ENCODE results near the gene LDLRAP1.
"Not testable (repeated sequence)": the region's sequence is repeated elsewhere in the genome, so short reads cannot be mapped to it uniquely, and the experiment has no call there.

LDLRAP1 gene

GRCh38 chr1:25579292-25580252 lies 36.2 kb downstream of the LDLRAP1 start:
- DNase-seq: no peak

DNA sequence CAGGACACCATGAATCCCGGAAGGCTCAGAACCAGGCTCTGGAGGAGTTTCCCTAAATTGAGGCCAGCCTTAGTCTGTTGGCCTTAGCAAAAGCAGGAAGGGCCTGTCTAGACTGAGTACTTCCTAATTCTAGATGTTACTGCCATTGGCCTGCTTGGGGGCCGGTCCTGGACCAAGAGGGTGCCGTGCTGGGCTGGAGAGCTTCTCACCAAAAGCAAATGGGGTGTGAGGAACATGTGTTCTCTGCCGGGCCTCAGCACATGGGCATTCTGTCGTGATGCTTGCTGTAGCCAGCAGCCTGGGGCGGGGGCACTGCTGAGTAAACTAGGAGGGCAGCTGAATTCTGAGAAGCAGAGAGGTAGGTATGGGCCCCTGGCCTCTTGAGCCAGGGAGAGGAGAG lies 37.5 kb downstream of the LDLRAP1 start:
- DNase-seq: no peak

DNA sequence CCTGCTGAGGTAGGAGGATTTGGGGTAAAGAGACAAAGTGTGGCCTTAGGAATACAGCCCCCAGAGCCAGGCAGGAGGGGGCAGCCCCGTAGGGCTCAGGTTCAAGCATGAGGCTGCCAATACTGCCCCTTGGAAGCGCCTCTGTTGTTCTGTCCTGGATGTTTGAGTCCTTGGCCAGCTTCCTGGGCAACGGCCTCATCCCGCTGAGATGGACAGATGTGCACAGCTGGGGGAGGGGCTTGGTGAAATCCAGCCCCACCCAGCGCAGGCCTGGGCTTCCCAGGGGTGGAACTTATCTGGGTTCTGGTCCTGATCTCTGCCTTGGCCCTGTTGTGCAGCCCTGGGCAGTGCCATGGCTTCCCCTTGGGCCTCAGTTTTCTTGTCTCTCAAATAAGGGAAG lies 38.4 kb downstream of the LDLRAP1 start:
- DNase-seq: no peak

GRCh38 chr1:25583519-25584370 lies 40.3 kb downstream of the LDLRAP1 start:
- no peak for DNase-seq

- DNase-seq: no peak
These were observed 42.8 kb downstream of the LDLRAP1 start for GRCh38 chr1:25586181-25586588.

GRCh38 chr1:25587290-25587689 lies 43.9 kb downstream of the LDLRAP1 start:
- no peak for DNase-seq

DNA sequence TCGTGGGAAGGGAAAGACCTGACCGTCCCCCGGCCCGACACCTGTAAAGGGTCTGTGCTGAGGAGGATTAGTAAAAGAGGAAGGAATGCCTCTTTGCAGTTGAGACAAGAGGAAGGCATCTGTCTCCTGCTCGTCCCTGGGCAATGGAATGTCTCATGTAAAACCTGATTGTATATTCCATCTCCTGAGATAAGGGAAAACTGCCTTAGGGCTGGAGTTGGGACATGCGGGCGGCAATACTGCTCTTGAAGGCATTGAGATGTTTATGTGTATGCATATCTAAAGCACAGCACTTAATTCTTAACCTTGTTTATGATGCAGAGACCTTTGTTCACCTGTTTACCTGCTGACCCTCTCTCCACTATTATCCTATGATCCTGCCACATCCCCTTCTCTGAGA lies 44.8 kb downstream of the LDLRAP1 start:
- not testable (repeated sequence) for DNase-seq

- not testable (repeated sequence) for DNase-seq
These were observed 45.4 kb downstream of the LDLRAP1 start for GRCh38 chr1:25588786-25589185.

- no peak for DNase-seq
These were observed 46.9 kb downstream of the LDLRAP1 start for GRCh38 chr1:25590096-25590824.

GRCh38 chr1:25593861-25594260 lies 50.5 kb downstream of the LDLRAP1 start:
- DNase-seq: no peak

DNA sequence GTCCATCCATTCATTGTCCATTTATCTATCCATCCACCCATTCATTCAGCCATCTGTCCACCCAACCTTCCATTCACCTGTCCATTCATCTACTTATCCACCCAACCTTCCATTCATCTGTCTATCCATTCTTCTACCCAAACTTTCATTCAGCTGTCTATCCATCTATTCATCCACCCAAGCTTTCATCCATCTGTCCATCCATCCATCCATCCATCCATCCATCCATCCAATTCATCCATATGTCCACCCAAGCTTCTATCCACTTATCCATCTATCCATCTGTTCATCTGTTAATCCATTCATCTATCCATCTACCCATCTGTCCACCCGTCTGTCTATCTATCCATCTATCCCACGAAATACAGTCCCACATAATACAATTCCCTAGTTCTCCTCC lies 51.6 kb downstream of the LDLRAP1 start:
- DNase-seq: no peak

GRCh38 chr1:25596641-25597040 lies 53.2 kb downstream of the LDLRAP1 start:
- DNase-seq: not testable (repeated sequence)

- DNase-seq: no peak
These were observed 55.5 kb downstream of the LDLRAP1 start for GRCh38 chr1:25598879-25599278.

- no peak for DNase-seq
These were observed 56.7 kb downstream of the LDLRAP1 start for GRCh38 chr1:25599969-25600610.

GRCh38 chr1:25600971-25601699 lies 57.7 kb downstream of the LDLRAP1 start:
- not testable (repeated sequence) for DNase-seq

GRCh38 chr1:25603779-25604538 lies 60.6 kb downstream of the LDLRAP1 start:
- DNase-seq: not testable (repeated sequence)

DNA sequence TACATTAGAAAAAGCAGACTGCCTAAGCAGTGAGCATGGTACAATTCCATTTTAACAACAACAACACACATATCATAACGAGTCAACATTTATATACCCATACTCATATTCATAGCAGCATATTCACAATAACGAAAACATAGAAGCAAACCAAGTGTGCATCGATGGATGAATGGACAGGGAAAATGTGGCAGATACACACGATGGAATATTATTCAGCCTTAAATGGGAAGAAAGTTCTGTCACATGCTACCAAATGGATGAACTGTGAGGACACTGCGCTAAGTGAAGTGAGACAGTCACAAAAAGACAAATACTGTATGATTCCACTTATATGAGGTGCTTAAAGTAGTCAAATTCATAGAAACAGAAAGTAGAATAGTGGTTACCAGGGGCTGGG lies 63.7 kb downstream of the LDLRAP1 start:
- DNase-seq: no peak

GRCh38 chr1:25608488-25609178 lies 65.2 kb downstream of the LDLRAP1 start:
- peak; percentile 37 for DNase-seq

DNA sequence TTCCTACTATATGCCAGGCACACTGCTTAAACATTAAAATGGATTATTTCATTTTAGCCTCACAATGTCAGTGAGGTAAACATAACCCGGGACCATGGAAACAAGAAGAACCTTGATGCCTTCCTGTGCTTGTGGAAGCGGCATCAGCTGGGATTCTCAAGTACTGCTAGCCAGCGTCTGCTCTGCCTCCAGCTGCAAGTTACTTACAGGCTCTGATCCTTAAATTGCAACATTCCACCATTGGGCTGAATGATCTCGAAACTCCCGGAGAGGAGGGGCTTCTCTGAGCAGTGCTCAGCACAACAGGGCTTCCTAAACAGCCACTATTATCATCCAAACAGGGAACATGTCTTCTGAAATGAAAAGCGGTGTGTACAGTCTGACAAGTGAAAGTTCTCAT lies 66.5 kb downstream of the LDLRAP1 start:
- no peak for DNase-seq
